GM19099 (cell line): Measurements from ENCODE around the gene TBK1.

Experiments
- POLR2A ChIP-seq: IDR thresholded peaks from 3 replicates; pipeline ENCODE4 v1.6.1; 2011; ENCODE audit warnings: low read depth; ENCODE audit not compliant: insufficient read length; ENCODE audit errors: extremely low read depth

The TBK1 gene

GRCh38 chr12:64433915-64434314 is 18.0 kb upstream of the TBK1 start:
- TF ChIP-seq POLR2A, result no peak

- no peak for TF ChIP-seq POLR2A
These were observed 11.8 kb upstream of the TBK1 start for GRCh38 chr12:64440100-64440499.

- TF ChIP-seq POLR2A, result no peak
These were observed 6.4 kb upstream of the TBK1 start for GRCh38 chr12:64445490-64445889.

- no peak for TF ChIP-seq POLR2A
These were observed 5.6 kb upstream of the TBK1 start for GRCh38 chr12:64446295-64446694.

- no peak for TF ChIP-seq POLR2A
These were observed 1.8 kb upstream of the TBK1 start for GRCh38 chr12:64450057-64450640.

GRCh38 chr12:64450711-64451486 is 1.0 kb upstream of the TBK1 start:
- no peak for TF ChIP-seq POLR2A

GRCh38 chr12:64452559-64453329 is 824 bp downstream of the TBK1 start:
- no peak for TF ChIP-seq POLR2A

GRCh38 chr12:64455506-64455905 is 3.6 kb downstream of the TBK1 start:
- no peak for TF ChIP-seq POLR2A

DNA sequence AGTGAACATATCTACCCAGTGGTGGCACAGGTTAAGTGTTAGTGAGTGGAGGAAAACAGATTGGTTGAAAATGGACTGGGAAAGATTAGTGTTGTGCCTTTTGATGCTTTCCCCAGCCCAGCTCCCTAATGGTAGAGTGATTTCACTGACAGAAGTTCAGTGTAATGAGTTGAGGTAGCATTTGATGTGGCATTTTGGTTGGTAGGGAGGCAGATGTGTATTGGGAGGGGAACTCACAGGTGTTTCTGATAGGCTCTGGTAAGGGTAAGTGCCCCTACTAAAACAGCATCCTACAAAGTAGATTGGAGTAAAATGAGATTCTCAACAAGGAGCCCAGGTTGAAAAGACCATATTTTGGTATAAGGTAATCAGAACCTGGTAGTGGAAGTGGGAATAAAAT is 4.2 kb downstream of the TBK1 start:
- TF ChIP-seq POLR2A, result no peak

GRCh38 chr12:64457032-64457431 is 5.1 kb downstream of the TBK1 start:
- no peak for TF ChIP-seq POLR2A

- no peak for TF ChIP-seq POLR2A
These were observed 5.5 kb downstream of the TBK1 start for GRCh38 chr12:64457466-64457865.

- TF ChIP-seq POLR2A, result no peak
These were observed 6.0 kb downstream of the TBK1 start for GRCh38 chr12:64457923-64458322.

- no peak for TF ChIP-seq POLR2A
These were observed 7.5 kb downstream of the TBK1 start for GRCh38 chr12:64459394-64459891.

DNA sequence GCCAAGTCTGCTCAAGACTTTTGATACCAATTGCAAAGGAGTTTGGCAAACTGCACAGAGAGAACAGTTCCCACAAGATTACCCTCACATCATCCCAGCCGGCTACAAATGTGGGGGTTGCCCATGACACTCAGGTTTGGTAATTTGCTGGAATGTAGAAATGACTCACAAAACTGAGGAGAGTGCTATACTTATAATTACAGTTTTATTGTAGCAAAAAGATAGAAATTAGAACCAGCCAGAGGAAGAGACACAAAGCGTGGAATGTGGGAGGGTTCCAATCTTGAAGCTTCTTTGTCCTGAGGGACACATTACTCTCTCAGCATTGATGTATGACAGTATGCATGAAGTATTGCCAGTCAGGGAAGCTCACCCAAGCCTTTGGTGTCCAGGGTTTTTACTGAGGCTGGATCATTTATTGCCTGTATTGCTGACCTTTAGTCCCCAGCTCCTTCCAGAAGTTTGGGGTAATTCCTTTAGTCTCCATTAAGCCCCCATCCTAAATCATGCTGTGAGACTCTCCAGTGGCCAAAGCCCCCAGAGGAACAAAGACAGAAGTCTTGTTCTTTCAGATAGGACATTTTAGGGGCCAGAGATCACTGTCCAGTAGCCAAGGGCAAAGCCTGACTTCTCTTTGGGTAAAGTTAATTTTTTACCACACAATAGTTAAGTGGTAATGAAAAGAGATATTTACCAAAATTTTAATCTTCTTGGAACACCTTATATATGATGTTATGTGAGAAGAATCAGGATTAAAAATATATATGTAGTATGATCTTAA is 9.9 kb downstream of the TBK1 start:
- no peak for TF ChIP-seq POLR2A

DNA sequence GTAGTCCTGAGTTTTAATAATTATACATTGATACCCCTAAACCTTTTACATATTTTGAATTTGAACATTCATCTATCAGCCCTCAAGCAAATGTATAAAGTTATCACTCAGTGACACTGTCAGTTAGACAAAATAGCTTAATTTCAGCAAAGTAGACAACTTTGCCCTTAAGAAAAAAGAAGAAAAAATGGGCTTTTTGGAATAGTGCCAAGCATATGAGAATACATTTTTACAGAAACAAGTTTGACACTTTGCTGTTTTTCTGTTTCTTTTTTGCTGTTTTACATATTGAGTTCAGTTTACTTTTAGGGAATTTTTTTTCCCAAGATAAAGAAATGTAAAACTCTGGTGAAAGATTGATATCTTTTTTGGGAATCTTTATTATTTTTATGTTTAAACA is 14.3 kb downstream of the TBK1 start:
- no peak for TF ChIP-seq POLR2A
